Fibroblast of gingiva (primary cell): ENCODE data around the gene SMG7.
"Not testable (repeated sequence)": the region's sequence is repeated elsewhere in the genome, so short reads cannot be mapped to it uniquely, and the experiment has no call there.

Experiments used
- DNase-seq: peaks from one replicate; pipeline ENCODE4 v3.0.0-alpha.2; 2011; ENCODE audit warnings: low read depth

SMG7 gene

GRCh38 chr1:183472488-183473216 is at the start of gene SMG7:
TSS of gene SMG7 (plus strand) at chr1:183472499. CDS start at chr1:183472621, 122 bp downstream.
- DNase-seq: no peak

- no peak for DNase-seq
Measured at GRCh38 chr1:183423541-183423940, 48.8 kb upstream of the SMG7 start.

- no peak for DNase-seq
Measured at GRCh38 chr1:183424691-183425090, 47.6 kb upstream of the SMG7 start.

GRCh38 chr1:183427591-183427990 is 44.7 kb upstream of the SMG7 start:
- not testable (repeated sequence) for DNase-seq

- DNase-seq: no peak
Measured at GRCh38 chr1:183431840-183432547, 40.3 kb upstream of the SMG7 start.

GRCh38 chr1:183432548-183432875 is 39.8 kb upstream of the SMG7 start:
- no peak for DNase-seq

GRCh38 chr1:183433703-183434102 is 38.6 kb upstream of the SMG7 start:
- DNase-seq: no peak

GRCh38 chr1:183435497-183435896 is 36.8 kb upstream of the SMG7 start:
- no peak for DNase-seq

GRCh38 chr1:183438060-183438459 is 34.2 kb upstream of the SMG7 start:
- DNase-seq: no peak

GRCh38 chr1:183443011-183443410 is 29.3 kb upstream of the SMG7 start:
- DNase-seq: peak; percentile 37

- no peak for DNase-seq
Measured at GRCh38 chr1:183443466-183443865, 28.8 kb upstream of the SMG7 start.

- peak; percentile 8 for DNase-seq
Measured at GRCh38 chr1:183444243-183444642, 28.1 kb upstream of the SMG7 start.

GRCh38 chr1:183449223-183449770 is 23.0 kb upstream of the SMG7 start:
- DNase-seq: no peak

- peak; percentile 42 for DNase-seq
Measured at GRCh38 chr1:183450093-183450492, 22.2 kb upstream of the SMG7 start.

GRCh38 chr1:183454377-183454776 is 17.9 kb upstream of the SMG7 start:
- no peak for DNase-seq

GRCh38 chr1:183456826-183457225 is 15.5 kb upstream of the SMG7 start:
- DNase-seq: no peak

GRCh38 chr1:183457449-183457848 is 14.8 kb upstream of the SMG7 start:
- DNase-seq: no peak

- no peak for DNase-seq
Measured at GRCh38 chr1:183460596-183460995, 11.7 kb upstream of the SMG7 start.

GRCh38 chr1:183461350-183461749 is 10.9 kb upstream of the SMG7 start:
- no peak for DNase-seq

GRCh38 chr1:183463566-183463965 is 8.7 kb upstream of the SMG7 start:
- no peak for DNase-seq

- no peak for DNase-seq
Measured at GRCh38 chr1:183466781-183467180, 5.5 kb upstream of the SMG7 start.

GRCh38 chr1:183467687-183468086 is 4.6 kb upstream of the SMG7 start:
- DNase-seq: no peak

GRCh38 chr1:183470147-183470960 is 1.9 kb upstream of the SMG7 start:
- peak; percentile 68 for DNase-seq
